DMS 273 treated with DMSO at 0.1 percent for 48 hours (cell line): ENCODE measurements around the gene LMX1B.

Experiments used
- DNase-seq: peaks from one replicate; lab custom pipeline; 2025; lab: John Stamatoyannopoulos, UW

The LMX1B gene

GRCh38 chr9:126658201-126658825, 44.6 kb downstream of the LMX1B start:
- no peak for DNase-seq

DNA sequence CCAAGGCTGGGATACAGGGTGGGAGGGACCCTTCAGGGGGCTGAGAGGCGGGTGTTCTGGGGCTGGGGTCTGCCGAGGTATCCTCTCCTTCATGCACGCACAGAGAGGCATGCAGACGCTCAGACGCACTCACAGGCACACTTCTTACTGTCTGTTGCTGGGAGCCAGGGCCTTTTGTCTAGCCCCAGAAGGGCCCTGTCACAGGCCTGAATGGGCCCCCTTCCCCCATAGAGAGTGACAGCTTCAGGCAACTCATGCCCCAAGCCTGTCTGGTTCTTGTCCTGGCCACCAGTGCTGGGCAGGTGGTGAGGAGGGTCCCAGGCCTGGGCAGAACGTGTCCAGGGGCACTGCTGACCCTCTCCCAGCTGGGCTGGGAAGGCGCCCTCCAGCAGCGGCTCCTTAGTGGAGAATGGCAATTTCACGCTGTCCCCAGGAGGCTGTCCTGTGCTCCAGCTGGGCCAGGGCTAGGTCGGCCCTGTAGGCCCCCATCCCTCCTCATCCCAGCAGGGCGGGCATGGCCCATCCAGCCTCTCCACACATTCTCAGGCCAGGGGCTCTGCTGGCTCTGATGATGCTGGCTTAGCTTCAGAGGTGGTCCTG, 45.3 kb downstream of the LMX1B start:
- no peak for DNase-seq

GRCh38 chr9:126661122-126661520, 47.4 kb downstream of the LMX1B start:
- DNase-seq: no peak

- no peak for DNase-seq
These were observed 48.0 kb downstream of the LMX1B start for GRCh38 chr9:126661521-126662251.

- DNase-seq: no peak
These were observed 49.9 kb downstream of the LMX1B start for GRCh38 chr9:126663661-126664072.

DNA sequence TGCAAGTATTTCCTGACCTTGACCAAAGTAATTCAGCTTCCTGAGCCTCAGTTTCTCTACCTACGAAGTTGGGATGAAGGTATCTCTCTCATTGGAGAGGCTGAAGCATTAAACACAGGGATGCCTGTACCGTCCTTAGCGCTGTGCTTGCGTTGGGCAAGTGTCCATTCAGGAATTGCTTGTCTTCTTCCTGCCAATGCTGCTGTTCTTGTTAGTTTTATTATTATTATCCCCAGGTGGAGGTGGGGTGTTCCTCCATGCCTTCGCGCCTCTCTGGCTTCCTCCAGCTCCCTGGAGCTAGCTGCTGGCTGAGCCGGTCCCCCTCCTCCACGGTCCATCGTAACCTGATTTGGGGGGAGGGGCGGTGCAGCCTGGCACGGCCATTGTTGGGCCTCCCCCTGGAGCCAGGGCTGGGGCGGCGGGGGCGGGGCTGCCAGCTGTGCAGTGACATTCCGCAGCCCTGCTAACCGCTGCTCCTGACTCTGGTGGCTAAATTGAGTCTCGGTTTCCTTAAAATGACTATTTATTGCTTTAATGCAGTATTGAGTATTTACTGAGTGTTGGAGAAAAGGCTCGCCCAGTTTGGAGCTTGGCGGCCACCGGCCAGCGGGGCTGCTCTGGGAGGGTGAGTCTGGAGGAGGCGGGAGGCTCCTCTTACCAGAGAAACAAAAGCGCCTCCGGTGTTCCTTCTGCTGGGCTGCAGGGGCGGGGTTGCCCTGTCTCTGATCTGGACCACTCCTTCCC, 51.3 kb downstream of the LMX1B start:
- DNase-seq: no peak

DNA sequence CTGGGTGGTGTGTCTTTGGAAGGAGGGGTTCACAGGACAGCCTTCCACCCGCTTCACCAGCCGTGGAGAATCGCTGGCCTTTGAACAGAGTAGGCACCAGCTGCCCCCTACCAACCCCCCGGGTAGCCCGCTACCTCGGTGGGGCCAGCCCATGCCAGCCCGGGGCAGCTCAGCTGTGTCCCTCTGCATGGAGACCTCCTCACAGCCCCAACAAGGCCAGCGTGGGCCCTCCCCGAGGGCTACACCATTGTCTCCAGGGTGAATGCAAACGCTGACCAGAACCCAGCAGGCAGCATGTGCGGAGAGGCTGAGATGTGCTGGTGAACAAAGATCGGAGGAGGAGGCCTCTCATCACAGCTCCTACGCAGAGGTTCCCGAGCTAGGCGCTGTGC, 51.9 kb downstream of the LMX1B start:
- DNase-seq: no peak

DNA sequence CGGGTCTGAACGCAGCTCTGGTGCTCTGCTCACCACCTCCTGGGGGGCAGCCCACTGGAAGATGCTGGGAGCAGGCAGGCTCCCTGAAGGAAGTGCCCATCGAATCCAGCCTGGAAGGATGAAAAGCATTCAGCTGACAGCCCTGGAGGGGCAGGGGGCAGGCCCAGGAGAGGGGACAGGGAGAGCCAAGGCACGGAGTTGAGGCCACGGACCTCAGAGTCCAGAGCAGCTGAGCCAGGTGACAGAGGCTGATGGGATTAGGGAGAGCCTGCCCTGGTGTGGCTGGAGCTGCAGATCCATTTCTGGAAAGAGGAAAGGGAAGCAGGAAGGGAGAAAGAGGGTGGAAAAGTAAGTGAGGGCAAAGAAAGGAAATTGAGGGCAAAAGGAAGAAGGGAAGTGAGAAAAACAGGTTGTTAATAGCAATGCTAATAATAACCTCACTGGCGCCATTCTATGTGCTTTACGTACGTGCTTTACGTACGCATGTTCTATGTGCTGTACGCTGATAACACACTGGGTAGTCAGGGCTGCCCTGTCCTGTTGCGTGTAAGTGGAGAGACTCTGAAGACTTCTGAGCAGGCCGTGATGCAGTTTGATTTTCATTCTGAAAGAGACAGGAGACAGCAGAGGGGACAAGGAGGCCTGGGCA, 52.6 kb downstream of the LMX1B start:
- no peak for DNase-seq

DNA sequence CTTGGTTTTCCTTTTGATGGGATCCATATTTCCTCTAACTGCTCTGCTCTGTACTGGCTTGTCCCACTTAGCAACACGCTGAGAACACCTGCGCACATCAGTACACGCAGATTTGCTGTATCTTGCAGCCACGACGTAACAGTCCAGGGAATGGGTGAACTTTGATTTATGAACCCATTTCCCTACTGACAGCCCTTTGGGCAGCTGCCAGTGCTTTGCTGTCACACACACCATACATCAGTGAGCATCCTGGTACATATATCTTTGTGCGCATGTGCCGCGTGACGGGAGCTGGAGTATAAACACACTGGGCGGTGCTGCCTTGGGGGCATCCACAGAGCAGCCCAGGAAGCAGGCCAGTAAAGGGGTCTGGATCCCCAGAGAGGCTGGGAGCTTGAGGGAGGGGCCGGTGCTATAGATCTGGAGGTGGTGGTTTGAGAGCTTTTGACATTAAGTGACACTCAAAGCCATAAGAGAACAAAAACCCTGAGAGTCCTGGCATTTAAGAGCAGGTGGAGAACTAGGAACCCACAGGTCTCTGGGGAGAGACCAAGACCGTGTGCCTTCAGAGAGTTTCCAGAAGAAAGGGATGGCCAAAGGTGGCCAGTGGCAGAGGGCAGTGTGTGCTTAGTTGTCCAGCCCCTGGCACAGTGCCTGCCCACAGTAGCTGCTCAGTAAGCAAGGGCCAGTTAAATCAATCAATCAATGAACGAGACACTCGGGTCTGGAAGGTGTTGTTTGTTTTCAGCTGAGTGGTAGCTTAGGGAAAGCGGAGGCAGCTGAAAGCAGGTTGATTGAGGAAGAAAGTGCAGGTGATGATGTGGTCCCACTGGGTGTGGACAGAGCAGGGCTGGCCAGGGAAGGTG, 53.7 kb downstream of the LMX1B start:
- DNase-seq: no peak

GRCh38 chr9:126668058-126668457, 54.3 kb downstream of the LMX1B start:
- DNase-seq: no peak

DNA sequence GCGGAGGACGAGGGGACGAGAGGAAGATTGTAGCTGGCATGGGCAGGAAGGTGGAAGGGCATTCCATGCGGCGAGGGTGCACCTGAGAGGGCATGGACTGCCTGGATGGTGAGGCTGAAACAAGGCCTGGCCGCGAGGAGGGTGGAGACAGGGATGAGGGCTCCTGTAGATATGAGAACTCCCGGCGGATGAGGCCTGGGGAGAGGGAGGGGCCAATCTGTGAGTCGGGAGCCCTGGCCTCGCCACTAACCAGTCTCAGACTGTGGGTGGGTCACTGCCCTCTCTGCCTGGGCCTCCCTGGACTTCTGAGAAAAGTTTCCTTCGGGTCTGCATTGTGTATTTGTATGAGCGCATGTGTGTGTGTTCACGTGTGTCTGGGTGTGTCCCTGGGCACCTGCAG, 55.4 kb downstream of the LMX1B start:
- DNase-seq: no peak

DNA sequence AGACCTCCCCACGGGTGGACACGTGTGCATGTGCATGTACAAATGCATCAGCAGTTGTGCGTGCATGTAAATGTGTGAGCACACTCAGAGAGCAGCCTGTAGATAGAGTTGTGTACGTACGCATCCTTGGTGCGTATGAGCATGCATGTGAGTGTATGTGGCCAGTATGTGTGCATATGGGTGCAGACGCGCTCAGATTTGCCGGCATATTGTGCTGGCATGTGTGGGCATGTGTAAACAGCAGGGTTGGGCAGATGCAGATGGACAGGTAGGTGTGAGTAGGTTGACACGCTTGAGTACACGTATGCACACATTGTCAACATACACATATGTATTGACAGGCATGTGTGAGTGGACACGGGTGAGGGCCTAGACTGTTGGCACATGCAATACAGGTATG, 56.5 kb downstream of the LMX1B start:
- DNase-seq: no peak

DNA sequence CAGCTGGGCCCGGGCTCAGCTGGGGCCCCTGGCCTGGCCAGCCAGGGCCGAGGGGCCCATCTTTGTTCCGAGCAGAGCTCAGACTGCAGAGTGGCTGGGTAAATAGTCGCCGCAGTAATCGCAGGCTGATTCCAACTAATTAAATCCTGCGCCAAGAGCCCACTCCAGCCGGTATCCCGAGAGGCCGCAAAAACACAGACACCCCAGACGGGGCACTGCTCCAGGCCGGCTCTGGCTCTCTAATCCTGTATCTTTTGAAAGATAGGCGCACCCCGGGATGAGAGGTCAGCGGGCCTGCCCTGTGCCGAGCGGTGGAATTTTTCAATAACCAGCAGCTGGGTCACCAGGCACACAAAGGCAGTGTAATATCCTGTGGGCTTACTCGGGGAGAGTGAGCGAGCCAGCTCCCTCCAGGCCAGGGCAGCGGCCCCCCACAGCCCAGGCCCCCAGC, 57.7 kb downstream of the LMX1B start:
- no peak for DNase-seq

DNA sequence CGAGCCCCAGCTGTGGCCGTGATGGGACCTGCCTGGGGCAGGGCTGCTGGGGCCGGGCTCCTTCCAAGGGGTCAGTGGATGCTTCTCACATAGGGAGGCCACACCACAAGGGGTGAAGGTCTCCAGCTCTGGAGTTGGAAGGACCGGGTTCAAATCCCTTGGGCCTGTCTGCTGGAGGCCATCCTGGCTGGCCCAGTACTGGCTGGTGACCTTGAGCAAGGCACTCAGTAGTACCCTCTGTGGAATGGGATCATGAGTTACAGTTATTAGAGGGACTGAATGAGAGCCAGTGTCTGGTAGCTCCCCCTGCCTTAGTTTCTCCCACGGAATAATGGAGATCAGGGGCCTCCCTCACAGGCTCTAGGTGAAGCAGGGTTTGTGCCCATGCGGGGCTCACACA, 58.3 kb downstream of the LMX1B start:
- no peak for DNase-seq

DNA sequence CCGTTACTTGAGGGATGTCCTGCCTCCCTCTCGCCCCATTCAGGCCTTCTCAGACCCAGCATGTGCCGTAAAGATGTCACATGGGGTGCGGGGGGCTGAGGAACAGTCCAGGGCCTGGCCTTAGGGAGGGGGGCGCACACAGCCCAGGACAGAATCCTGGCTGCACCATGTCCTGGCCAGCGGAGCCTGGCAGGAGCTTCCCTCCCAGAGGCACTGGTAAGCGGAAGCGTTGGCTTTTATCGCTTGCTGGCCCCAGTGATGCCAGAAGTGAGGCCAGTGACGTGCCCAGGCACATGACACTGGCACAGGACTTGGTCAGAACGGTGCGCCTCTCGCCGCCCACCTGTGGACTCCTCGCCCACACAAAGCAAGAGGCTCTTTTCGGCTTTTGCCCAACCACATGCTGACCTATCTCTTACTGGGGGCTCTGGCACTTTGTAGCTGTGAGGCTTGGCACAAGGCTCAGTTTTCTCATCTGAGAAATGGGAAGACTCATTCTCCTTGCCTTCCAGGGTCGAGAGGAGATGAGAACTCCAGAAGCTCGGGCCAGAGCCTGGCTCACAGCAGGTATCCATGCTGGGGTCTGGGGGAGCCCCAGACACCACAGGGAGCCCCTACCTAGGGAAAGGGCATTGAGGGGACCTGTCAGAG, 59.0 kb downstream of the LMX1B start:
- DNase-seq: no peak

GRCh38 chr9:126673689-126674364, 60.1 kb downstream of the LMX1B start:
- no peak for DNase-seq

- no peak for DNase-seq
These were observed 60.8 kb downstream of the LMX1B start for GRCh38 chr9:126674365-126675146.

DNA sequence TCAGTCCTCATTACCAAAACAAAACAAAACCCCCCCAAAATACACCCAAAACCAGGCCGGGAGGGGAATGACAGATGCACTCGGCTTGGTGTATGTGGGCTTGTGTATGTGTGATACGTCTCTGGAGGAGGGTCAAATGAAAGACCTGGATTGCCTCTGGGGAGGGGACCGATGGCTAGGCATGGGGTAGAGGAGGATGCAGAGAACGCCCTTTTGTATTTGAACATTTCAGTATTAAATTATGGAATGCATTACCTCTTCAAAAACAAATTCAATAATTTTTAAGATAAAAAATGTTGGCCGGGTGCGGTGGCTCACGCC, 61.4 kb downstream of the LMX1B start:
- no peak for DNase-seq

DNA sequence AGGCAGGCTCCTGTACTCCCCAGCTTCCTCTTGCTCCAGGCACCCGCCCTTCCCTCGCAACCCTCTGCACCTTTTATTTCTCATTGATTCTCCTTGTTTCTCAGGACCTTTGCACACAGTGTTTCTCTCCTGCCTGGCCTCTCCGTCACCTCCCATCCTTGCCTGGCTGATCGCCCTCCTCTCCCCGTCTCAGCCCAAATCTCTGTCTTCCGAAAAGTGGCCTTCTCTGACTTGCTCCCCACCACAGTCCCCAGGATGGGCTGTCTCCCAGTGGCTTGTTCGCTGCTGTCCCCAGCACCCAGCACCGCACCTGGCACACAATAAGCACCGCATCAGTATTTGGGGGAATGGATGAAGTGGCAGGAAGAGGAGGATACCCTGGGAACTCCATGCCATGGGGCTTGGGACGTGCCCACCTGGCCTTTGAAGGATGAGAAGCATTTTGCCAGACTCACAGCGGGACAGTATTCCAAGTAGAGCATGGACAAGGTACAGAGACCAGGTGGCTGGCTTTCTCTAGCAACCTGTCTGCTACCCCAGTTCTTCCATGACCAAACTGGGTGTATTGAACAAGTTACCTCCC, 62.5 kb downstream of the LMX1B start:
- DNase-seq: no peak
